Measurements from ENCODE around the gene ASB3. TPM values are rescaled to one million over a fixed set of nuclear protein-coding genes. Genes with fewer than 3 reads are reported as not detected.
"Not testable (repeated sequence)": the region's sequence is repeated elsewhere in the genome, so short reads cannot be mapped to it uniquely, and the experiment has no call there.

The ASB3 gene
- polyA plus RNA-seq, 1 experiment = 10.9 TPM

DNA sequence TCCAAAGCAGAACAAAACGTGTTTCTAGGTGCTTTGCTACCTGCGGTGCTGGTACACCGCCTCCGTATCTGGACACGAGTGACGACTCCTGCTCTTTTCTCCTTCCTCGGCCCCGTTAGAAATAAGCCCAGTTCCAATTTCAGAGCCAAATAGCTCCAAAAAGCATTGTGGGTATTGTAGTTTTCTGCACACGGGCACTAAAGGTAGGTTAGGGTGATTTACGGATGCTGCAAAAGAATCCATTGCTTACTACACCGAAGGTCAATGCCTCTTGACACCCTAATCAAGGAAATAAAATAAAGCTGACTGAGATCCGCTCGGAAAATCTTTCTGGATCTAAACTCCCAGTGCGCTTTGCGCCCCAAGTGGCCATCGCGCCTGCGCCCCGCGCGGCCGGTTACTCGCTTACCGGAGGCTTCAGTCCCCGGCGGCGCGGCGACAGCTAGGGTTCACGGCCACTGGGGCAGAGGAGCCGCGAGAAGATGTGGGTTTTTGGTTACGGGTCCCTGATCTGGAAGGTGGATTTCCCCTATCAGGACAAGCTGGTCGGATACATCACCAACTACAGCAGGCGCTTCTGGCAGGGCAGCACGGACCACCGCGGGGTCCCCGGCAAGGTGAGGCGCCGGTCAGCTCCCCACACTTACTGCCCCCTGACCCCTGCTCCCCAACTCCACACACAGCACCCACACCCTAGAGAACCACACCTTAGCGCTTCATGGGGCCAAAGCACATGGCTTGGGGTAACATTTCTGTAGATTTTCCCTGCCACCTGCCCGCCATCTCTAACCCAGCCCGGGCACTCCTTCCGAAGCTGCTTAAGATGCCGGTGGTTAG lies 19.1 kb downstream of the ASB3 start, which contains the start of gene CHAC2:
CHAC2 (plus strand) TSS at position 400 of the 837 bp plus-strand sequence; CDS start at position 483, 83 bp downstream.
- peak; percentile 37 for DNase-seq (ENCODE audit: low read depth)
- ChIA-PET POLR2A (interaction anchor here (0.7 kb wide), 1 partner anchor 146 kb away, joined by 3 read pairs; no protein-coding TSS in a partner anchor), CTCF (interaction anchor here (1.4 to 1.7 kb wide), 2 partner anchors 19 to 30 kb away, joined by 4 read pairs; partner anchors contain the start of genes ASB3 and ERLEC1)
- TF ChIP-seq, protein P1, sequence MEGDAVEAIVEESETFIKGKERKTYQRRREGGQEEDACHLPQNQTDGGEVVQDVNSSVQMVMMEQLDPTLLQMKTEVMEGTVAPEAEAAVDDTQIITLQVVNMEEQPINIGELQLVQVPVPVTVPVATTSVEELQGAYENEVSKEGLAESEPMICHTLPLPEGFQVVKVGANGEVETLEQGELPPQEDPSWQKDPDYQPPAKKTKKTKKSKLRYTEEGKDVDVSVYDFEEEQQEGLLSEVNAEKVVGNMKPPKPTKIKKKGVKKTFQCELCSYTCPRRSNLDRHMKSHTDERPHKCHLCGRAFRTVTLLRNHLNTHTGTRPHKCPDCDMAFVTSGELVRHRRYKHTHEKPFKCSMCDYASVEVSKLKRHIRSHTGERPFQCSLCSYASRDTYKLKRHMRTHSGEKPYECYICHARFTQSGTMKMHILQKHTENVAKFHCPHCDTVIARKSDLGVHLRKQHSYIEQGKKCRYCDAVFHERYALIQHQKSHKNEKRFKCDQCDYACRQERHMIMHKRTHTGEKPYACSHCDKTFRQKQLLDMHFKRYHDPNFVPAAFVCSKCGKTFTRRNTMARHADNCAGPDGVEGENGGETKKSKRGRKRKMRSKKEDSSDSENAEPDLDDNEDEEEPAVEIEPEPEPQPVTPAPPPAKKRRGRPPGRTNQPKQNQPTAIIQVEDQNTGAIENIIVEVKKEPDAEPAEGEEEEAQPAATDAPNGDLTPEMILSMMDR (IDR thresholded peaks at IDR 0.05; ENCODE audit: insufficient read depth, low read depth, low read length) = peak; percentile 45
- Histone ChIP-seq H3K36me3 (ENCODE audit: control insufficient read depth, insufficient read depth, low read length) (peaks cover 3% of the 10 kb centered on the region; the same call in 1 of the 2 replicates), H3K4me3 (ENCODE audit: low read depth, low read length) (peak within 1 kb of the TSS; percentile 71), H3K27me3 (ENCODE audit: control insufficient read depth, insufficient read depth, low read length) (no peaks in the 10 kb centered on the region)

DNA sequence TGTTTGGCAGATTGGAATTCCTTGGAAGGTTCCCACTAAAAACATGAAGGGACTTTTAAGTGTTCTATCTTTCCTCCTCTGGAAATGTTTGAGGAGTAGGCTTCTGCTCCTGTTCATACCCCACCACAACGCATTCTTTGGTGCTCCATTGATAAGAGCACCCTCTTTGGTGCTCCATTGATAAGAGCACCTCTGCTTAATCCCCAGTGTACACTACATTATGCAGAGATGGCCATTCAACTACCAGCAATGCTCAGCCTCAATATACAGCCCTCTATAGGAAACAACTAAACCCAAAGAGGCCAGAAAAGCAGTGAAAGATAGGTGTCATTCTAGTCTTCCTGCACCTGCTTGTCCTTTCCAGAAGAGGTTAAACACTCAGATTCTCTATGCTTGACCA lies 21.0 kb downstream of the ASB3 start:
- DNase-seq (ENCODE audit: low read depth) = no peak
- Histone ChIP-seq H3K4me3 (ENCODE audit: low read depth, low read length) (no peak overlapping the region), H3K36me3 (ENCODE audit: control insufficient read depth, insufficient read depth, low read length) (peaks cover 3% of the 10 kb centered on the region), H3K27me3 (ENCODE audit: control insufficient read depth, insufficient read depth, low read length) (no peaks in the 10 kb centered on the region)
- CTCF ChIA-PET = no interaction called here
- POLR2A ChIA-PET = no interaction called here
- TF ChIP-seq, protein P1 (IDR thresholded peaks at IDR 0.05; ENCODE audit: insufficient read depth, low read depth, low read length) = no peak

DNA sequence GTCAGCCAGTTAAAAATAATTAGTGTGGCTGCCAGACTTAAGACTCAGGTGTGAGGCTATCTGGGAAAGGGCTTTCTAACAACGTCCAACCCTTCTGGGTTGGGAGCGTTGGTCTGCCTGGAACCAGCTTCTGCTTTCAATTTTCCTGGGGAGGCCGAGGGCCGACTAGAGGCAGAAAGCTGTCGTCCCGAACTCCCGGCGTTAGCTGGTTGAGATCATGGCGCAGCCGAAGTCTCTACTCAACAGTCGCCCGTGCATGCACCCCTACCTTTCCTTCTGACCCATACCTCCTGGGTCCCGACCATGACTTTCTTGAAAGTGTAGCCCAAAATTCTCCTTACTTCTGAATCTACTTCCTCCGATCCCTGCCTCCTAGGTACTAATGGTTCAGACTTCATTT lies 29.5 kb downstream of the ASB3 start:
- POLR2A ChIA-PET; H3K27me3 ChIP-seq (ENCODE audit: control insufficient read depth, insufficient read depth, low read length); DNase-seq (ENCODE audit: low read depth); H3K4me3 ChIP-seq (ENCODE audit: low read depth, low read length); H3K36me3 ChIP-seq (ENCODE audit: control insufficient read depth, insufficient read depth, low read length): not testable (repeated sequence)
- CTCF ChIA-PET = interaction anchor here (0.7 kb wide), 1 partner anchor 357 kb away, joined by 4 read pairs; no protein-coding TSS in a partner anchor

DNA sequence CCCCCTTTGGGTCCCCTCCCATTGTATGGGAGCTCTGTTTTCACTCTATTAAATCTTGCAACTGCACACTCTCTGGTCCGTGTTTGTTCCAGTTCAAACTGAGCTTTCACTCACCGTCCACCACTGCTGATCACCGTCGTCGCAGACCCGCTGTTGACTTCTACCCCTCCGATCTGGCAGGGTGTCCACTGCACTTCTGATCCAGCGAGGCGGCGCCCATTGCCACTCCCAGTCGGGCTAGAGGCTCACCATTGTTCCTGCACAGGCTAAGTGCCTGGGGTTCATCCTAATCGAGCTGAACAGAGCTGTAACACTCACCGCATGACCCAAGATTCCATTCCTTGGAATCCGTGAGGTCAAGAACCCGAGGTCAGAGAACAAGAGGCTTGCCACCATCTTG lies 30.1 kb downstream of the ASB3 start:
- no peak for DNase-seq (ENCODE audit: low read depth)
- CTCF ChIA-PET = interaction anchor here (1.1 kb wide), 1 partner anchor 12 kb away, joined by 3 read pairs; no protein-coding TSS in a partner anchor
- no peak overlapping the region for H3K4me3 ChIP-seq (ENCODE audit: low read depth, low read length)
- POLR2A ChIA-PET = no interaction called here
- TF ChIP-seq, protein P1 (IDR thresholded peaks at IDR 0.05; ENCODE audit: insufficient read depth, low read depth, low read length) = no peak
- peaks cover 4% of the 10 kb centered on the region; the same call in 1 of the 2 replicates for H3K36me3 ChIP-seq (ENCODE audit: control insufficient read depth, insufficient read depth, low read length)
- H3K27me3 ChIP-seq (ENCODE audit: control insufficient read depth, insufficient read depth, low read length) = no peaks in the 10 kb centered on the region

DNA sequence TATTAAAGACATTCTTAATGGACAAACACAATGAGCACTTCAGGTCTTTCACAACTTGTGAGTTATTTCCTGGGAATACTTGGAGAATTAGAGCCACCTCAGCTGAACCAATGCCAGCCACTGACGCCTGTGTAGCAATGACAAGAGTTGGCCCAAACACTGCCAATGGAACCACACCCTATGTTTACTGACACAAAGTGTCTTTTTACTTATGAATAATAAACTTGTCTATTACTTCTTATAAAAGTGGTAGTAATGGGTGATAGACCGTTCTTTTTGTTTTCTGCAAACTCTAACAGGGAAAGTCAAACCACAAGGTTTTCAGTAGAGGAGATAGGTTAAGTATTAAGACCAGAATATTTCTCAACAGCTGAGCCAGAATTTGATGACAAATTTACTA lies 31.6 kb downstream of the ASB3 start:
- TF ChIP-seq, protein P1 (IDR thresholded peaks at IDR 0.05; ENCODE audit: insufficient read depth, low read depth, low read length) = no peak
- POLR2A ChIA-PET = no interaction called here
- H3K36me3 ChIP-seq (ENCODE audit: control insufficient read depth, insufficient read depth, low read length) = peaks cover 4% of the 10 kb centered on the region; the same call in 1 of the 2 replicates
- no peak overlapping the region for H3K4me3 ChIP-seq (ENCODE audit: low read depth, low read length)
- CTCF ChIA-PET = no interaction called here
- DNase-seq (ENCODE audit: low read depth) = no peak
- H3K27me3 ChIP-seq (ENCODE audit: control insufficient read depth, insufficient read depth, low read length) = no peaks in the 10 kb centered on the region
